Mesothelial cell of epicardium (in vitro differentiated cells): ENCODE results near the gene AKAIN1. TPM values are rescaled to one million over a fixed set of nuclear protein-coding genes. Genes with fewer than 3 reads are reported as not detected.

Source experiments
- DNase-seq, 2 experiments: peaks; one replicate each; pipeline ENCODE4 v3.0.0; 2021; ENCODE audit warnings: low spot score in 2 of 2; ENCODE audit not compliant: unreplicated experiment in 2 of 2
- H3K27ac Mint-ChIP-seq: 2 replicates; pipeline ENCODE4 v1.8.0; 2021; ENCODE audit warnings: mixed read lengths
- H3K27me3 Mint-ChIP-seq: 2 replicates; pipeline ENCODE4 v1.8.0; 2021; ENCODE audit warnings: low read depth, mixed read lengths
- H3K36me3 Mint-ChIP-seq: 2 replicates; pipeline ENCODE4 v1.8.0; 2021; ENCODE audit warnings: mixed read lengths
- H3K4me1 Mint-ChIP-seq: 2 replicates; pipeline ENCODE4 v1.8.0; 2021; ENCODE audit warnings: mixed read lengths
- H3K4me3 Mint-ChIP-seq: 2 replicates; pipeline ENCODE4 v1.8.0; 2021; ENCODE audit warnings: mild to moderate bottlenecking, moderate library complexity, mixed read lengths
- H3K9me3 Mint-ChIP-seq: 2 replicates; pipeline ENCODE4 v1.8.0; 2021; ENCODE audit warnings: mixed read lengths
- CTCF ChIP-seq: fragments of 200-600 bp; sonication (generic); IDR thresholded peaks from one replicate; pipeline ENCODE4 v1.5.0; 2021; ENCODE audit warnings: antibody characterized with exemption; ENCODE audit not compliant: unreplicated experiment
- total RNA-seq: library from RNA; stranded (reverse); gene quantifications from 3 replicates; pipeline ENCODE4 v1.2.1, GENCODE V29; 2021

The AKAIN1 gene
- total RNA-seq, 1 donor from 2014 or later: not detected

- Mint-ChIP-seq H3K4me3 (no peak overlapping the region), H3K27me3 (peaks cover 28% of the 10 kb centered on the region), H3K36me3 (no peaks in the 10 kb centered on the region), H3K4me1 (no peaks in the 10 kb centered on the region), H3K9me3 (peaks cover 9% of the 10 kb centered on the region), H3K27ac (no peak overlapping the region)
- no peak for DNase-seq
- TF ChIP-seq CTCF: no peak
Measured at GRCh38 chr18:5173646-5174045, 23.4 kb downstream of the AKAIN1 start.

- Mint-ChIP-seq H3K36me3 (no peaks in the 10 kb centered on the region), H3K4me1 (no peaks in the 10 kb centered on the region), H3K9me3 (peaks cover 9% of the 10 kb centered on the region), H3K27ac (no peak overlapping the region), H3K4me3 (no peak overlapping the region), H3K27me3 (peaks cover 27% of the 10 kb centered on the region)
- TF ChIP-seq CTCF: no peak
- no peak for DNase-seq
Measured at GRCh38 chr18:5173236-5173635, 23.8 kb downstream of the AKAIN1 start.

- H3K36me3 Mint-ChIP-seq: no peaks in the 10 kb centered on the region
- H3K4me3 Mint-ChIP-seq: no peak overlapping the region
- no peak for DNase-seq
- peaks cover 9% of the 10 kb centered on the region for H3K9me3 Mint-ChIP-seq
- no peak for TF ChIP-seq CTCF
- no peaks in the 10 kb centered on the region for H3K4me1 Mint-ChIP-seq
- H3K27me3 Mint-ChIP-seq: peaks cover 37% of the 10 kb centered on the region
- H3K27ac Mint-ChIP-seq: no peak overlapping the region
Measured at GRCh38 chr18:5167831-5168230, 29.2 kb downstream of the AKAIN1 start.

- Mint-ChIP-seq H3K9me3 (peaks cover 6% of the 10 kb centered on the region), H3K27me3 (peaks cover 39% of the 10 kb centered on the region), H3K4me3 (no peak overlapping the region), H3K27ac (no peak overlapping the region), H3K36me3 (no peaks in the 10 kb centered on the region), H3K4me1 (no peaks in the 10 kb centered on the region)
- no peak for DNase-seq
- TF ChIP-seq CTCF: no peak
Measured at GRCh38 chr18:5166606-5167280, 30.3 kb downstream of the AKAIN1 start.

GRCh38 chr18:5164903-5165302 is 32.2 kb downstream of the AKAIN1 start:
- no peaks in the 10 kb centered on the region for H3K36me3 Mint-ChIP-seq
- no peaks in the 10 kb centered on the region for H3K9me3 Mint-ChIP-seq
- TF ChIP-seq CTCF: no peak
- H3K4me3 Mint-ChIP-seq: no peak overlapping the region
- H3K4me1 Mint-ChIP-seq: no peaks in the 10 kb centered on the region
- H3K27me3 Mint-ChIP-seq: peaks cover 33% of the 10 kb centered on the region
- no peak for DNase-seq
- H3K27ac Mint-ChIP-seq: no peak overlapping the region
